ENCODE data around the gene TRIM39.
"Not testable (repeated sequence)": the region's sequence is repeated elsewhere in the genome, so short reads cannot be mapped to it uniquely, and the experiment has no call there.

TRIM39 gene

DNA sequence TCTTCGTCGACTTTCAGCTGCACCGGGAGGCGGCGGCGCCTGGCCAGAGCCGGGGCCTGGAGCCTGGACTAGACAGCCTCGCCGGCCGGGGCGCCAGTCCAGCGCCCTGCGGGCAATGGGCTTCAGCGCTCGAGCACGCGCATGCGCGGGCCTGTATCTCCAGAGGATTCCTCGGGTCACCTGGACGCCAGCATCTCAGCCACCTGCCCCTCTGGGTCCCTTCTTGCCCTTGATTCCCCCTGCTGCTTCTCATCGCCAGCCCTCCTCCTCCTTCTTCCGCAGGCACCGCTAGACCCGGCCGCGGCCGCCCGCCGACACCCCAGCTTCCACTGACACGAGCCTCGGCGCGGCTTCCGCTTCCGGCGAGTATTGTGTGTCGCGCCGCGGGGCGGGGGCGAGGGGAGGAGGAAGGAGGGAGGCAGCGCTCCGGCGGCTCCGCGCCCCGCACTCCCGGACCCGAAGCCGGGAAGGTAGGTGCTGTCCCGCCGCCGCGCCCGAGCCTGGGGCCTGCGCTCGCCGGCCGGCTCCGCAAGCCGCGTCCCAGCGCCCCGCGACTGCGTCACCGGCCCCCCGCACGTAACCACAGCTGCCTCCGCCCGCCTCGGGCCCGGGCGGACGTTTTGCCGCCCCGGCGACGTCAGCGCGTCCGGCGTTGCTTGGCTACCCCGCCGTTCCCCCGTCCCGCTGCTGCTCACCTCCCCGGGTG lies at the start of gene TRIM39:
TSS of gene TRIM39 (plus strand) at position 402 of the 706 bp plus-strand sequence. CDS start 2,391 bp downstream, outside the sequence.
- peak; percentile 75 for DNase-seq (ENCODE audit: low read depth)

DNA sequence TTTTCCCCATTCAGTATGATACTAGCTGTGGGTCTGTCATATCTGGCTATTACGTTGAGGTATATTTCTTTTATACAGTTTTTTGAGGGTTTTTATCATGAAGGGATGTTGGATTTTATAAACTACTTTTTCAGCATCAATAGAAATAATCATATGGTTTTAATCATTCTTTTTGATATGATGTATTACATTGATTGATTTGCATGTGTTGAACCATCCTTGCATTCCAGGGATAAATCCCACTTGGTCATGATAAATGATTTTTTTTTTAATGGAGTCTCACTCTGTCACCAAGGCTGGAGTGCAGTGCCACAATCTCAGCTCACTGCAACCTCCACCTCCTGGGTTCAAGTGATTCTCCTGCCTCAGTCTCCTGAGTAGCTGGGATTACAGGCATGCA lies 45.7 kb upstream of the TRIM39 start:
- not testable (repeated sequence) for DNase-seq (ENCODE audit: low read depth)

DNA sequence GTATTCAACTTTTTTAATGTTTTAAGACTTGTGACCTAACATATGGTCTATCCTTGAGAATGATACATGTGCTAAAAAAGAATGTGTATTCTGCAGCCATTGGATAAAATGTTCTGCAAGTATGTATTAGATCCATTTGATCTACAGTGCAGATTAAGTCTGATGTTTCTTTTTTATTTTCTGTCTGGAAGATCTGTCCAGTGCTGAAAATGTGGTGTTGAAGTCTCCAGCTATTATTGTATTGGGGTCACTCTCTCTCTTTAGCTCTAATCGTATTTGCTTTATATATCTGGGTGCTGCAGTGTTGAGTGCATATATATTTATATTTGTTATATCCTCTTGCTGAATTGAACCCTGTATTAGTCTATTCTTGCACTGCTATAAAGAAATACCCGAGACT lies 44.2 kb upstream of the TRIM39 start:
- no peak for DNase-seq (ENCODE audit: low read depth)

DNA sequence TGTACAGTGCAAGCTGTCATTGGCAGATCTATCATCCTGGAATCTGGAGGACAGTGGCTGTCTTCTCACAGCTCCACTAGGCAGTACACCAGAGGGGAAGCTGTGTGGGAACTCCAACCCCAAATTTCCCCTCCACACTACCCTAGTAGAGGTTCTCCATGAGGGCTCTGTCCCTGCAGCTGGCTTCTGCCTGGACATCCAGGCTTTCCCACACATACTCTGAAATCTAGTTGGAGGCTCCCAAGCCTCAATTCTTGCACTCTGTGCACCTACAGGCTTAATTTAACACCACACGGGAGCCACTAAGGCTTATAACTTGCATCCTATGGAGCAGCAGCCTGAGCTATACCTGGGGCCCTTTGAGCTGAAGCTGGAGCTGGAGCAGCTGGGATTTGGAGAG lies 43.0 kb upstream of the TRIM39 start:
- DNase-seq (ENCODE audit: low read depth): no peak

DNA sequence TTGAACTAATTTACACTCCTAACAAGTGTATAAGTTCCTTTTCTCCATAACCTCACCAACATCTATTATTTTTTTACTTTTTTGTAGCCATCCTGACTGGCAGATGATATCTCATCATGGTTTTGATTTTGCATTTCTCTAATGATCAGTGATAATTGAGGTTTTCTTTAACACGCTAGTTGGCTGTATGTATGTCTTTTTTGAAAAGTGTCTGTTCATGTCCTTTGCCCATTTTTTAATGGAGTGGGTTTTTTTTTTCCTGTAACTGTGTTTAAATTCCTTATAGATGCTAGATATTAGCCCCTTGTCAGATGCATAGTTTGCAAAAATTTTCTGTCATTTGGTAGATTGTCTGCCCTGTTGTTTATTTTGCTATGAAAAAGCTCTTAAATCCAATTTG lies 39.6 kb upstream of the TRIM39 start:
- DNase-seq (ENCODE audit: low read depth): no peak

DNA sequence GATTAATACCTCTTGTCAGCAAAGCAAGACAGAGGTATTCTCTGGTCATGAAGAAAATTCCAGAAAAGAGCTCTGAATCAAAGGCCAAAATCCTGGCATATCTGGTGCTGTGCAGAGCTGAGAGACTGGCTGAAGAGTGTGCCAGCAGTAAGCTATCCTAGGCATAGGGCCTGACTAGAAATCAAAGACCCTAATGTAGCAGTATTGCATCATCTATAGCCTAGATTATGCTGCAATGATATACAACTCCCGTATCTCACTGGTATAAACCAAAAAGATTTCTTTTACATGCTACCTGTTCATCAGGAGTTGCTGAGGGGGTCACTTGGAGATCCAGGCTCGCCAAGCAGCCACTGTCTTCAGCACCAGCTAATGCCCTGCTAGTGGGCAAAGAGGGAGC lies 30.9 kb upstream of the TRIM39 start:
- DNase-seq (ENCODE audit: low read depth): no peak

DNA sequence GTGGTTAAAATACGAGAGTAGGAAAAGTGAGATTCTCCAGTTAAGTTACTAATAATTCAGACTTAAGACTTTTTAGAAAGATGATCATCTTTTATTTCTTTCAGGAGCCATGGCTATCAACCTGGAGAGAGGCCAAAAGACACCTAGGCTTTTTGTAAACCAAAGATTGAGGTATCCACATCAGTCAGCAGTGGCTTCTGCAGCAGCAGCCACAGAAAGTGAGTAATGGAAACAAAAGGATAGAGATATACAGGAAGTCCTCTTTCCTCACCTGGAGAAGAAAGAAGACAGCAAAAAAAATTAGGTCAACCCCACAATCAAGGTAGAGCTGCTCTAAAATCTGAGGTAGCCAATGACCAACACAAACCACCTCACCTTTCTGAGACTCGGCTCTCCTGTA lies 22.7 kb upstream of the TRIM39 start:
- DNase-seq (ENCODE audit: low read depth): no peak

DNA sequence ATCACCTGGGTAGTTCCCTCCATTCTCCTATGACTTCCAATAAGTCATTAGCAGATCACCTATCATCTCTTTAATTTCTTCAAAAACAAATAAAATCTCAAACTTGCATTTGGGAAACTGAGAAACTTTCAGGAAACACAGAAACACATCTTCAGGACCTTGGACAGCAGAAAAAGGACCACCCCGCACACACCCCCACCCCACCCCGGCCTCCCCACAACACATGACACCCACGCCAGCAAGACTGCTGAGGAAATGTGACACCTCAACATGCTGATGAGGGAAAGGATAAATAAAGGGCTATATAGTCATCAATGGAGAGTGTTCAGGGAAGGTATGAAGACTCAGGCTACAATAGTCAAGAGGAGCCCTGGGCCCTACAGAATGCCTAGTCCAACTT lies 15.6 kb upstream of the TRIM39 start:
- DNase-seq (ENCODE audit: low read depth): no peak

DNA sequence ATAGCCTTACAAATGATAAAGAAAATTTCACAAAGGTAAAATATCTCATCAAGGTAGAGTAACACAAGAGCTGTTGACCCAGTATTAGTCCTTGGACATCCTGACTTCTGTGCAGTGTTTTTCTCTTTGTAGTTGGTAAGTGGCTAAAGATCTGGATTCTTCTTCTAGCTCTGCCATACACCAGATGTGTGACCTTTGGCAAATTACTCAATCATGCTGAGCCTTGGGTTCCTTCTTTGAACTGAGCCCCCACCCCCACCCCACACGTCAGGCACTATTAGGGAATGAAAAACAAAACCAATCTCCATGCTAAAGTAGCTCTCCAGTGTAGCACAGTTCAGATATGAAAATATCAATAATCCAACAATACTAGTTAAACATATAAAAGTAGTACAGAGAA lies 15.1 kb upstream of the TRIM39 start:
- DNase-seq (ENCODE audit: low read depth): no peak

DNA sequence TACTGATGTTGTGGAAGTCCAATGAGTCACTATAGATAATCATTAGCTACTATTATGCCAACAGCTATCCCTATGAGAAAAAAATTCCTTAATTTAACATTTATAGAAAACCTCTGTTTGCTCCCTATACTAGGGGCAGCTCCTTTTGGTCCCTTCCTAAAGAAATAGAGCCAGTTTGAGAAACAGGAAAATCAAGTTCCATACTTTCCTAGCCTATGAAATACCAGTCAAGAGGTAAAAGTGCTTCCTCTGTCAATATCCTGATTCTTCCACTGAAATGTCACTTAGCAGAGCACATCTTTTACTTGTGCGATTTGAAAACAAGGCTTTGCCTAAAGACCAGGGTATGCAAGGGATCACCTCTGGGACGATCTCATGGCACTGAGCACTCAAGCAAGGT lies 14.5 kb upstream of the TRIM39 start:
- DNase-seq (ENCODE audit: low read depth): no peak

DNA sequence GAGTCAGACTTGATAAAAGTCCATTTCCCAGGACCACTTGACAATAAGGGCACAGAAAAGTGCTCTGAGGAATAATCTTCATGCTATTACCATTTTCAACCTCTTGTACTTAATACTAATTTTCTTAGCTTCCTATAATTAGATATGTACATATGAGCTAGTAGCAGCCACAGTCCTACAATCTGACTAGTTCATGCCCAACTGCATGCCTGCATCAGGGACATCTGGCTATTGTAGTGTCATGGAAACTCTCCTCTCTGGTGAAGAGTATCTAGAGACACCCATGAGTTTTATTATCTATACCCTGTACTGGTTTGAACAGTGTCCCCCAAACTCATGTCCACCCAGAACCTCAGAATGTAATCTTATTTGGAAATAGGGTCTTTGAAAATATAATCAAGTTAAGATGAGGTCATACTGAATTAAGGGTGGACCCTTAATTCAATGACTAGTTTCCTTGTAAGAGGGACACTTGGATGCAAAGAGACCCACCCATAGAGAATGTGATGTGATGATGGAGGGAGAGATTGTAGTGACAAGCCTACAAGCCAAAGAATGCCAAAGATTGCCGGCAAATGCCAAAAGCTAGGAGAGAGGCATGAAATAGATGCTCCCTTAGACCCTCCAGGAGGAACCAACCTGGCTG lies 13.9 kb upstream of the TRIM39 start:
- no peak for DNase-seq (ENCODE audit: low read depth)

DNA sequence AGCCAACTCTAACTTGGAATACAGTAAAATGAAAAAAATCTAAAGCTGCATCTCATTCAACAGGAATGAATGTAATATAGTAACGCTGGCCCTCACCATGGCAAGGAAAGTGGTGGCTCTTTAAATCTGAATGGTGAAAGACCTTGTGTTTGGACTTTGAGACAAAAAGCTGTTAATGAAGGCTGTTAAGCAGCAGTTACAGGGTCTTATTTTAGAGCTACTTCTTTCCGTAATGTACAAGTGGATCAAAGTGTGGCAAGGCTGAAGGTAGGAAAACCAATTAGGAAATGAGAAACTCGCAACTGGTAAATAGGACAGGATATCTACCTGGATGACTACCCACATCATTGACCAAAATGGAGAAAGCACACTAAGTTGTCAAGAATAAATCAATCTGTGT lies 11.6 kb upstream of the TRIM39 start:
- no peak for DNase-seq (ENCODE audit: low read depth)

DNA sequence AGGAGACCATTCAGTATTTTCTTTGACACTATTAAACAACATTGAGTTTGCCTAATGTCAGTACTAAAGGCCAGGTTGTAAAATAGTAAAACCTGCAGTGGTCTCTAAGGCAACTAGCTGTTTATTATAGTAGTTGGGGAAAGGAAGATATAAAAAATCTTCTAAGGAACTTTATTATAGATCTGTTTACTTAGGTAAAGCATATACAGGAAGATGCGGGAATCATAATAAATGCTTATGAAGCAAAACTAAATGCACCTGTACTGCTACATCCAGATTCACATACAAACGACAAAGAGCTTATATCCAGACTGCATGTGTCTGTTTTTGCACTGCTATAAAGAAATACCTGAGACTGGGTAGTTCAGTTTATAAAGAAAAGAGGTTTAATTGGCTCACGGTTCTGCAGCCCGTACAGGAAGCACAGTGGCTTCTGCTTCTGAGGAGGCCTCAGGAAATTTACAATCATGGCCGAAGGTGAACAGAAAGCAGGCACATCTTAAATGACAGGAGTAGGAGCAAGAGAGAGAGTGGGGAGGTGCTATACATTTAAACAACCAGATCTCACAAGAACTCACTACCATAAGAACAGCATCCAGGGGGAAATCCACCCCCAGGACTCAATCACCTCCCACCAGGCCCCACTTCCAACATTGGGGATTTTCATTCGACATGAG lies 8.7 kb upstream of the TRIM39 start:
- no peak for DNase-seq (ENCODE audit: low read depth)

DNA sequence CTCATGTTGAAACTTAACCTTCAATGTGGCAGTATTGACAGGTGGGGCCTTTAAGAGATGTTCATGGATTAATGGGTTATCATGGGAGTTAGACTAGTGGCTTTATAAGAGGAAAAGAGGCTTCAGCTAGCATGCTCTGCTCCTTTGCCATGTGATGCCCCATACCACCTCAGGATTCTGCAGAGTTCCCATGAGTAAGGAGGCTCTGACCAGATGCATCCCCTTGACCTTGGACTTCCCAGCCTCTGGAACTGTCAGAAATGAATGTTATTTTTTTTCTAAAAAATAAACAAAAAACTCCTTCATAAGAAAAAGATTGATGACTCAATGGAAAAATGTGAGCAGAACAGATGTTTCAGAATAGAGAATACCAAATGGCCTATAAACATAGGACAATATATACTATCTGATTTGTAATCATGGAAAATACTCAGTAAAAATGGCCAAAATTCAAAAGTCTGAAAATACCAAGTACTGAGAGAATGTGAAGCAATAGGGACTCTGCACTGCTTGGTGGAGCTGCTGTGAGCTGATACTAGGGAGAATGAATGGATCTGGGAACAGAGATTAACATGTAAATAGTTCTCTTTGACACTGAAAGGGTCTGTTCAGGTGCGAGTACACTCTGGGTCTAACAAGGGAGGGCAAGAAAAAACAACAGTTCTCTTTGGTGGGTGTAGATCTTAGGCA lies 7.4 kb upstream of the TRIM39 start:
- no peak for DNase-seq (ENCODE audit: low read depth)

DNA sequence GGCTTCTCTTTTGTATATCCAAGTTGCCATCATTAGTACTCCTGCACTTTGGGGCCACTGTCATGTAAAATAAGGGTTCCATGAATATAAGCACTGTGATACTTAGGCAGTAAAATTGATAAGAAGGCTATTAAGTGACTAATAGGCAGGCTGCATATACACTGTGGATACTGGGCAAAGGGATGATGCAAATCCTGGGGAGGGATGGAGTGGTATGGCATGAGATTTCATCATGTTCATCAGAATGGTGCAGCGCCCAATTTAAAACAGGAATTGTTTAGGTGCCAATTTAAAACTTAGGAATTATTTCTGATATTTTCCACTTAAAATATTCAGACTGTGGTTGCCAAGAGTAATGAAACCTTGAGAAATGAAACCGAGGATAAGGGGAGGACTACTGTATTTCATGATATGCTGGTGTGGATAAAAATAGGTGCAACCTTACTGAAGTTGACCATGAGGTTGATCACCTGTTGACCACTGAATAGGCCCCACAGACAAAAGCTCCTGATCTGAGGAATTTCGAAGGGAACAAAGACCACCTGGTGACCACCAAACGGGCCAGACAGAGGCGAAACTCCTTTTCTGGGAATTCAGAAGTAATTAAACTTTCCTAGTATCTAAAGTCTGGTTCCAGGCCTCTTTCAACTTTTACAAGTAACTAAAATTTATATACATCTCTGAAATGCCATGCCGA lies 4.9 kb upstream of the TRIM39 start:
- no peak for DNase-seq (ENCODE audit: low read depth)

DNA sequence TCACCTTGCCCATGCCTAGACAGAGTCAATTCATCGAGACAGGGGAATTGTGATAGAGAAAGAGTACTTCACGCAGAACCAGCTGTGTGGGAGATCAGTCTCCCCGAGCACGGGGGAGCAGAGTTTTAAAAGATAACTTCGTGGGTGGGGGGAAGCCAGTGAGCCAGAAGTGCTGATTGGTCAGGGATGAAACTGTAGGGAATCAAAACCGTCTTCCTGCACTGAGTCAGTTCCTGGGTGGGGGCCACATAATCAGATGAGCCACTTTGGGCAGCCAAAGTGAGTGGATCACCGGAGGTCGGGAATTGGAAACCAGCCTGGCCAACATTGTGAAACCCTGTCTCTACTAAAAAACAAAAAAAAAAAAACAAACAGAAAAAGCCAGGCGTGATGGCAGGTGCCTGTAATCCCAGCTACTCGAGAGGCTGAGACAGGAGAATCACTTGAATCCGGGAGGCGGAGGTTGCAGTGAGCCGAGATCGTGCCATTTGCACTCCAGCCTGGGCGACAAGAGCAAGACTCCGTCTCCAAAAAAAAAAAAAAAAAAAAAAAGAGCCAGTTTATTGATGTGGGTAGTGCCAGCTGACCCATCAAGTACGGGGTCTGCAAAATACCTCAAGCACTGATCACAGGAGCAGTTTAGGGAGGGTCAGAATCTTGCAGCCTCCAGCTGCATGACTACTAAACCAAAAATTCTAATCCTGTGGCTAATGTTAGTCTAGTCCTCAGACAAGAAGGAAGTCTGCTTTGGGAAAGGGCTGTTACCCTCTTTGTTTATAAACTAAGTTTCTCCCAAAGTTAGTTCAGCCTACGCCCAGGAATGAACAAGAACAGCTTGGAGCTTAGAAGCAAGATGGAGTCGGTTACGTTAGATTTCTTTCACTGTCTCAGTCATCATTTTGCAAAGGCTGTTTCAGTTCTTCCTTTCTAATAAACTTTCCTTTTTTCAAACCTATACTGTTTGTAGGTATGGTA lies 3.9 kb upstream of the TRIM39 start:
- DNase-seq (ENCODE audit: low read depth): no peak

DNA sequence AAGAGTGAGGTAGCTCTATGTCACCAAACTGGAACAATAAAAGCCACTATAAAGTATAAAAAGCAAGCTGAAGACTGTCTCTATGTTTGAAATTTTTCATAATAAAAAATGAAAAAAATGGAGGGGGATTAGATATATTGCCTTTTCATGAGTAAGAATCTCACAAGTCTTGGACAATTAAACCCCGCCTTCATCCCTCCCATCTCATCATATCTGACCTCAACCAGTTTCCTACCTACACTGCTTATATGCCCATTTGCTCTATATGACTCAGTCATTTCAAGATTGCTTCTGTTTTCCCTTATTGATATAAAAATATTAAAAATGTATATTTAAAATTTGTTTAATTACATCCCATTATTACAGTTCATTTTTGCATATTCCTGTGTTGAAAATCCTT lies 2.9 kb upstream of the TRIM39 start:
- DNase-seq (ENCODE audit: low read depth): no peak

DNA sequence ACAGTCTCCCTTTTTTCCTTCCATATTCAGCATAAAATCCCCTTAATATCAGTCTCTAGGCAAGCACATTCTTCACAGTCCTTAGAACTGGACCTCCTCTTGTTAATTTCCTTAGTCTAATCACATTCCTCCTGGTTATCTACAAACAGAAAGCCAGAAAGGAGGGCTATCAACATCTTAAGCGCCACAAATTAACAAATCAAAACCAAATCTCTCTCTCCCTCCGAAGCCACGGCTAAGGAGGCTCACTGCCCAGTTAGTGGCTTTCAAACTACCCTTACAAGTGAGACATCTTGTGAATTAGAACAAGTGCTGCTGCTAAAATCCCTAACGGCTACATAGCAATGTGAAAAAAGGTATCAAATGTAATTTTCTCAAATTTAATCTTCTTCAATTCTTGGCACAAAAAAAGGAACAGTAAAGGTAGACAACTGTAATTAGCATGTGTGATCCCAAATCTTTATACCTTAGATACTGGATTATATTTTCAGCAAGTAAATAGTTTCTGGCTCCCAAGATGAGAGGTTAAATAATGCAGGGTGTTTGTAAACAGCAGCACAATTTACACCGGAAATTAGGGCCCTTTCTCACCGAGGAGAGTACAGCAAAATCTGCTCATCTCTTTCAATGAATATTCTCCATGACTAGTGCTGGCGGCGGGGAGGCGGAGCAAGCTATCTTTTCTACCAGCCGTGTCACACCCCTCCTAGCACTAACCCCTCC lies 1.4 kb upstream of the TRIM39 start:
- DNase-seq (ENCODE audit: low read depth): peak; percentile 65

DNA sequence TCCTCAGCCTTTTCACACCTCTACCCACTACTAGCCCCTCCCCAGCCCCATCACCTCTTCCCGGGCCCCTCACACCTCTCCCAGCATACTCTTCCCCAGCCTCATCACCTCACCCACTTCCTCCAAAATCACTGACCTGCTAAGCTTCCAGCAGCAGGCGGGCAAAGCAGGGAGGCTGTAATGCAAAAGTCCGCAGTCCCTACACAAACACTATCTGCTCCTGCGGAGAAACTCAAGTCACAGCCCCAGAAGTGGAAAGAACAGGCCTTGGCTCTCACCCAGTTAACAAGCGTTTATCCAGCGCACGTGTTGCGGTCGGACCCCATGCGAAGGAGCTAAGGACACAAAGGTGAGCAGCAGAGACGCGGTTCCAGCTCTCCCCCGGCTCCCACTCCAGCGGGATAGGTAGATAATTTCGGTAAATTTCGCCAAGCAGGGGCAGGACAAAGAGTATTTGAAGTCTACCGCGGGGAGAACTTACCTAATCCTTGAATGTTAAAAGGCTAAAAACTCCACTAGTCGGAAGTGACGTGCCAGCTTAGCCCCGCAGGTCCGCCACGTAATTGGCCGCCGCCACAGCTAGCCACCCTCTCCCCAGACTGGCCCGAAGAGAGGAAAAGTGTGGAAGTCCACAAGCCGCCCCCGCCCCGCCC lies 728 bp upstream of the TRIM39 start:
- DNase-seq (ENCODE audit: low read depth): peak; percentile 46

DNA sequence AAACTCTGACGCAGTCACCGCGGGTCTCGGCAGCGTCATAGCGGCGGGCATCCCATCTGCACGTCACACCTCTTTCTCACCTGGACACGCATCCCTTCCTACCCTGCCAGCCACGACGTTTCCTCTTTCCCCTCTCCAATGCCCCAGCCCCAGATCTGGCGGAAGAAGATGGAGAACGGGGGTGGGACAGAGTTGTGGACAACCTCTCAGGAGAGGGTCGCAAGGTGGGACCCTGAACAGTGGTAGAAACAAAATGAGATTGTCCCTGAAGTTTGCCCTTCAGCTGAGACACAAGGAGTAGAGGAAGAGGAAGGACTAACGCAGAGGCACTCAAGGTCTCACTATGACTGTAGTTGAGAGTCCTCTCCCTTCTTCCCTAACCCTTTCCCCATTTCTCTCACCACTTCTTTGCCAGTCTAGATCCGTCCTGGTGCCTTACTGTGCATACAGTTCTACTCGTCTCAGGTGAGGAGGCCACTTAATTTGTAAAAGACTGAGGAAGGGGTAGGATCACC lies 562 bp downstream of the TRIM39 start:
- DNase-seq (ENCODE audit: low read depth): peak; percentile 60
